HFFc6 (cell line): Measurements from ENCODE around the gene ATP8B1. TPM values are rescaled to one million over a fixed set of nuclear protein-coding genes. Genes with fewer than 3 reads are reported as not detected.

Experiments used
- DNase-seq: peaks from one replicate; pipeline ENCODE4 v3.0.0-alpha.2; 2018
- H3K27ac Mint-ChIP-seq: 2 replicates; pipeline ENCODE4 v1.8.0; 2020; ENCODE audit warnings: mild to moderate bottlenecking, mixed read lengths
- H3K27me3 Mint-ChIP-seq: 2 replicates; pipeline ENCODE4 v1.8.0; 2021; ENCODE audit warnings: mild to moderate bottlenecking, moderate library complexity, mixed read lengths; ENCODE audit not compliant: insufficient read depth
- H3K36me3 Mint-ChIP-seq: 2 replicates; pipeline ENCODE4 v1.8.0; 2021; ENCODE audit warnings: low read depth, mixed read lengths
- H3K4me1 Mint-ChIP-seq: 2 replicates; pipeline ENCODE4 v1.8.0; 2020; ENCODE audit warnings: low read depth, mixed read lengths
- H3K4me3 Mint-ChIP-seq: 2 replicates; pipeline ENCODE4 v1.8.0; 2020; ENCODE audit warnings: mild to moderate bottlenecking, moderate library complexity, mixed read lengths
- H3K9me3 Mint-ChIP-seq: 2 replicates; pipeline ENCODE4 v1.8.0; 2020; ENCODE audit warnings: mild to moderate bottlenecking, mixed read lengths
- CTCF ChIP-seq: fragments of 200-600 bp; sonication (generic); IDR thresholded peaks from 2 replicates; pipeline ENCODE4 v1.5.0; 2021; ENCODE audit warnings: antibody characterized with exemption, mild to moderate bottlenecking
- total RNA-seq, 6 experiments: library from RNA; stranded (reverse); fragmentation: NEBNext Ultra II Directional; extraction: Animal tissue kit (Norgen Biotek cat#: 25700); gene quantifications; 2 replicates in 1 of 6; 3 replicates in 5 of 6; pipeline ENCODE4 v1.2.3, GENCODE V29; 2021

Gene ATP8B1
- total RNA-seq, 6 experiments from 2014 or later, result 78.8 to 115 (median 94.6) TPM

GRCh38 chr18:57659460-57660102 lies 143.5 kb downstream of the ATP8B1 start:
- H3K9me3 Mint-ChIP-seq, result peaks cover 14% of the 10 kb centered on the region; the same call in 1 of the 2 replicates
- peaks cover 18% of the 10 kb centered on the region for H3K27me3 Mint-ChIP-seq
- no peak for TF ChIP-seq CTCF
- no peak for DNase-seq
- H3K36me3 Mint-ChIP-seq, result peaks cover 82% of the 10 kb centered on the region
- peak overlapping the region; percentile 36; the same call in 1 of the 2 replicates for H3K4me3 Mint-ChIP-seq
- H3K27ac Mint-ChIP-seq, result peak overlapping the region; percentile 92
- H3K4me1 Mint-ChIP-seq, result peaks cover 24% of the 10 kb centered on the region

- TF ChIP-seq CTCF, result no peak
- Mint-ChIP-seq H3K36me3 (peaks cover 81% of the 10 kb centered on the region), H3K27me3 (peaks cover 18% of the 10 kb centered on the region), H3K27ac (peak overlapping the region; percentile 58), H3K9me3 (peaks cover 14% of the 10 kb centered on the region; the same call in 1 of the 2 replicates), H3K4me3 (no peak overlapping the region), H3K4me1 (peaks cover 24% of the 10 kb centered on the region)
- DNase-seq, result no peak
These were observed 145.6 kb downstream of the ATP8B1 start for GRCh38 chr18:57657542-57657941.

GRCh38 chr18:57655740-57656139 lies 147.4 kb downstream of the ATP8B1 start:
- peaks cover 16% of the 10 kb centered on the region for H3K4me1 Mint-ChIP-seq
- peaks cover 21% of the 10 kb centered on the region for H3K27me3 Mint-ChIP-seq
- no peak for DNase-seq
- no peak for TF ChIP-seq CTCF
- H3K27ac Mint-ChIP-seq, result no peak overlapping the region
- H3K36me3 Mint-ChIP-seq, result peaks cover 77% of the 10 kb centered on the region
- H3K4me3 Mint-ChIP-seq, result 0 out of 2 replicates have a peak overlapping the region, but pooled peaks have one; percentile 13
- H3K9me3 Mint-ChIP-seq, result peaks cover 11% of the 10 kb centered on the region; the same call in 1 of the 2 replicates

GRCh38 chr18:57651914-57652313 lies 151.2 kb downstream of the ATP8B1 start:
- DNase-seq, result no peak
- Mint-ChIP-seq H3K36me3 (peaks cover 66% of the 10 kb centered on the region), H3K9me3 (peaks cover 11% of the 10 kb centered on the region; the same call in 1 of the 2 replicates), H3K27ac (no peak overlapping the region), H3K4me1 (peaks cover 15% of the 10 kb centered on the region), H3K4me3 (no peak overlapping the region; the same call in 1 of the 2 replicates), H3K27me3 (peaks cover 19% of the 10 kb centered on the region)
- no peak for TF ChIP-seq CTCF

- Mint-ChIP-seq H3K4me1 (peaks cover 15% of the 10 kb centered on the region), H3K36me3 (peaks cover 63% of the 10 kb centered on the region), H3K4me3 (peak overlapping the region; percentile 17), H3K27me3 (peaks cover 16% of the 10 kb centered on the region), H3K9me3 (peaks cover 11% of the 10 kb centered on the region), H3K27ac (peak overlapping the region; percentile 69)
- TF ChIP-seq CTCF, result no peak
- DNase-seq, result peak; percentile 83
These were observed 153.3 kb downstream of the ATP8B1 start for GRCh38 chr18:57649556-57650500.
